ENCODE results near the gene FLOT2.

FLOT2 gene

DNA sequence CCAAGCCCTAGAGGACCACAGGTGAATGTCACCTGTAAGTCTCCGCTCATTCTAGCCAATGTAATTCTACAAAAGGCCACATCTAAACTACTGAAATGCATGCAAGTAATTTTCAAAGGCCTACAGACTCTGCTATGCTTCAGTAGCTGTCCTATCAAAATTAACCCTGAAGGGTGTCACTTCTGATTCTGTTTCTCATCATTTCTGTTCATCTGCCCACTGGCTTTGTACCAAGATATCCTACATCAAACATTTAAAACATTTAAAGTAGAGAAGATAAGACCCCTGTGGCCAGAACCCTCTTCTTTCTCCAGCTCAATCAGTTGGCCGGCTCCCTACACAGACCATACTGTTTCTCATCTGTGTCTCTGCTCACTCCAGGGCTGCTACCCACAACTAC lies 32.3 kb upstream of the FLOT2 start:
- Histone ChIP-seq H3K79me2 (ENCODE audit: insufficient read depth, low read depth) (peaks cover 88% of the 10 kb centered on the region), H3K27ac (no peak overlapping the region), H4K20me1 (ENCODE audit: insufficient read depth) (no peaks in the 10 kb centered on the region; the same call in 1 of the 2 replicates), H3K27me3 (ENCODE audit: insufficient read depth, low read depth) (no peaks in the 10 kb centered on the region), H3K9ac (no peak overlapping the region), H2AFZ (ENCODE audit: low read depth) (no peak overlapping the region), H3K4me3 (IDR thresholded peaks at IDR 0.05; ENCODE audit: insufficient read depth, low read depth, low read length) (no peak overlapping the region), H3K36me3 (ENCODE audit: insufficient read depth) (no peaks in the 10 kb centered on the region), H3K4me1 (ENCODE audit: low read depth, poor library complexity, severe bottlenecking) (peaks cover 80% of the 10 kb centered on the region), H3K4me2 (no peak overlapping the region)
- TF ChIP-seq, protein P1, sequence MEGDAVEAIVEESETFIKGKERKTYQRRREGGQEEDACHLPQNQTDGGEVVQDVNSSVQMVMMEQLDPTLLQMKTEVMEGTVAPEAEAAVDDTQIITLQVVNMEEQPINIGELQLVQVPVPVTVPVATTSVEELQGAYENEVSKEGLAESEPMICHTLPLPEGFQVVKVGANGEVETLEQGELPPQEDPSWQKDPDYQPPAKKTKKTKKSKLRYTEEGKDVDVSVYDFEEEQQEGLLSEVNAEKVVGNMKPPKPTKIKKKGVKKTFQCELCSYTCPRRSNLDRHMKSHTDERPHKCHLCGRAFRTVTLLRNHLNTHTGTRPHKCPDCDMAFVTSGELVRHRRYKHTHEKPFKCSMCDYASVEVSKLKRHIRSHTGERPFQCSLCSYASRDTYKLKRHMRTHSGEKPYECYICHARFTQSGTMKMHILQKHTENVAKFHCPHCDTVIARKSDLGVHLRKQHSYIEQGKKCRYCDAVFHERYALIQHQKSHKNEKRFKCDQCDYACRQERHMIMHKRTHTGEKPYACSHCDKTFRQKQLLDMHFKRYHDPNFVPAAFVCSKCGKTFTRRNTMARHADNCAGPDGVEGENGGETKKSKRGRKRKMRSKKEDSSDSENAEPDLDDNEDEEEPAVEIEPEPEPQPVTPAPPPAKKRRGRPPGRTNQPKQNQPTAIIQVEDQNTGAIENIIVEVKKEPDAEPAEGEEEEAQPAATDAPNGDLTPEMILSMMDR (conservative IDR thresholded peaks at IDR 0.05; ENCODE audit: low read depth, low read length), result no peak

DNA sequence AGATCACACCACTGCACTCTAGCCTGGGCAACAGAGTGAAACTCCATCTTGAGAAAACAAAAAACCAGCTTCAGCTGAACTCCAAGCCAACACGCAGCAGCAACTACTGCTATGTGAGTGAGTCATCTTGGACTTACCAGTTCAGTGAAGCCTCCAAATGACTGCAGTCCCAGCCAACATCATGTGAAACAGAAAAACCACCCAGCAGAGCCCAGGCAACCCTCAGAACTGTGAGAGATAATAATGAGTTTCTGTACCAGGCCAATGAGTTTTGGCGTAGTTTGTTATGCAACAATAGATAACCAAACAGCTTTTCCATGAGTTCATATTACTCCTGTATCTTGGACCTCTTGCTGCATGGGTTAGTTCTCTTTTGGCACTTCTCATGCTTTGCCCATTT lies 30.5 kb upstream of the FLOT2 start:
- H3K36me3 ChIP-seq (ENCODE audit: insufficient read depth), result peaks cover 3% of the 10 kb centered on the region; the same call in 1 of the 2 replicates
- H3K27me3 ChIP-seq (ENCODE audit: insufficient read depth, low read depth), result no peaks in the 10 kb centered on the region
- H4K20me1 ChIP-seq (ENCODE audit: insufficient read depth), result no peaks in the 10 kb centered on the region; the same call in 1 of the 2 replicates
- peak overlapping the region; percentile 54 for H3K4me2 ChIP-seq
- H3K9ac ChIP-seq, result no peak overlapping the region
- peak overlapping the region; percentile 51 for H3K27ac ChIP-seq
- no peak overlapping the region for H3K4me3 ChIP-seq (IDR thresholded peaks at IDR 0.05; ENCODE audit: insufficient read depth, low read depth, low read length)
- H2AFZ ChIP-seq (ENCODE audit: low read depth), result no peak overlapping the region
- H3K79me2 ChIP-seq (ENCODE audit: insufficient read depth, low read depth), result peaks cover 80% of the 10 kb centered on the region
- H3K4me1 ChIP-seq (ENCODE audit: low read depth, poor library complexity, severe bottlenecking), result peaks cover 64% of the 10 kb centered on the region
- TF ChIP-seq, protein P1 (conservative IDR thresholded peaks at IDR 0.05; ENCODE audit: low read depth, low read length), result no peak

DNA sequence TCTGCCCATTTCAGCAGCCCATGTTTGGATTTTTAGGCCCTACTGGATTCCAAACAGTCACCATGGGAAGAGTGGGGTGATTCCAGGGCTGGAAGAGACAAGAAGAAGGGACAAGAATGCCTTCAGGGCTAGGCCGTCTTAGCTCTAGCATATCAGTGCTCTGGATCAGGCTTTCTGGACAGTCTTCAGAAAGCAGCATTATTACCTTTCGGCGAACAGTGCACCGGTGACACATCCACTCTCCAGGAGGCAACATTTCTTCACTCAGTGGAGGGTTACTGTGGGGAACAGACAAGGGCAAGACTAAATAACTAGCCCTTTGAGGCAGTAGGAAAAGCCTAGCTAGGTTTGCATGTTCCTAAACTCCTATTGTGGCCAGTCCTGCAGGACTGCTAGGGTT lies 29.3 kb upstream of the FLOT2 start:
- Histone ChIP-seq H3K4me3 (IDR thresholded peaks at IDR 0.05; ENCODE audit: insufficient read depth, low read depth, low read length) (no peak overlapping the region), H3K4me2 (peak overlapping the region; percentile 54; the same call in 1 of the 2 replicates), H2AFZ (ENCODE audit: low read depth) (no peak overlapping the region), H4K20me1 (ENCODE audit: insufficient read depth) (no peaks in the 10 kb centered on the region; the same call in 1 of the 2 replicates), H3K27me3 (ENCODE audit: insufficient read depth, low read depth) (no peaks in the 10 kb centered on the region), H3K4me1 (ENCODE audit: low read depth, poor library complexity, severe bottlenecking) (peaks cover 62% of the 10 kb centered on the region), H3K9ac (no peak overlapping the region), H3K79me2 (ENCODE audit: insufficient read depth, low read depth) (peaks cover 67% of the 10 kb centered on the region), H3K27ac (peak overlapping the region; percentile 12; the same call in 1 of the 2 replicates), H3K36me3 (ENCODE audit: insufficient read depth) (peaks cover 8% of the 10 kb centered on the region; the same call in 1 of the 2 replicates)
- TF ChIP-seq, protein P1 (conservative IDR thresholded peaks at IDR 0.05; ENCODE audit: low read depth, low read length), result no peak

DNA sequence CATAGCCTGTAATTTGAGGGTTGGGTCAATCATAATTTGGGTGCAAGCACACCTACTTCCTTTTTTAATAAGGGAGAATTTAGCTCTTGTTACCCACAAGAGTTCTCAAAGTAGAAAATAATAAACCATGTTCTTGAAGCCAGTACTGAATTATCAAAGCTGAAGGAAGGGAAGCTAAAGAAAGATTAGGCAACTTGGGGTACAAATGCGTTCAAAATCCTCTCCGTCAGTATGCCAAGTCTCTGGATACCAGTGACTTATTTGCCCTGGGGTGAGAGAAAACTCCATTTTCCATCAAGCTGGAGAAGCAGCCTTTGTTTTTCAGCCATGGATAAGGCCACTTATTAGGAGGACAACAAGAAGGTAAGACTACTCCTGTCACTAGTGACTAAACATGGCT lies 28.8 kb upstream of the FLOT2 start:
- TF ChIP-seq, protein P1 (conservative IDR thresholded peaks at IDR 0.05; ENCODE audit: low read depth, low read length), result no peak
- Histone ChIP-seq H3K4me2 (peak overlapping the region; percentile 54; the same call in 1 of the 2 replicates), H2AFZ (ENCODE audit: low read depth) (no peak overlapping the region), H3K36me3 (ENCODE audit: insufficient read depth) (peaks cover 8% of the 10 kb centered on the region; the same call in 1 of the 2 replicates), H3K27ac (peak overlapping the region; percentile 12; the same call in 1 of the 2 replicates), H4K20me1 (ENCODE audit: insufficient read depth) (no peaks in the 10 kb centered on the region; the same call in 1 of the 2 replicates), H3K79me2 (ENCODE audit: insufficient read depth, low read depth) (peaks cover 63% of the 10 kb centered on the region; the same call in 1 of the 2 replicates), H3K9ac (no peak overlapping the region), H3K4me3 (IDR thresholded peaks at IDR 0.05; ENCODE audit: insufficient read depth, low read depth, low read length) (no peak overlapping the region), H3K27me3 (ENCODE audit: insufficient read depth, low read depth) (no peaks in the 10 kb centered on the region), H3K4me1 (ENCODE audit: low read depth, poor library complexity, severe bottlenecking) (peaks cover 62% of the 10 kb centered on the region)
